ENCODE data around the gene TBL1Y. TPM values are rescaled to one million over a fixed set of nuclear protein-coding genes. Genes with fewer than 3 reads are reported as not detected.

TBL1Y gene
- total and polyA plus RNA-seq, 2 experiments from 2014 or later: 2.6 to 5.8 TPM

GRCh38 chrY:6964732-6965131, 54.2 kb downstream of the TBL1Y start:
- TF ChIP-seq JUNB (IDR thresholded peaks at IDR 0.05; ENCODE audit: unreplicated experiment) (no peak), CTCF (conservative IDR thresholded peaks at IDR 0.05; ENCODE audit: low read depth in 2 of 2) (peak; percentile 37 to 74), ZNF331 (CRISPR knock-in tag; IDR thresholded peaks at IDR 0.05; ENCODE audit: low read depth) (no peak), POLR2AphosphoS5 (IDR thresholded peaks at IDR 0.05; ENCODE audit: low read depth) (no peak), ETS1 (IDR thresholded peaks at IDR 0.05) (no peak), EZH2 (IDR thresholded peaks at IDR 0.05; ENCODE audit: low read depth, unreplicated experiment) (no peak), EZH2phosphoT487 (IDR thresholded peaks at IDR 0.05; ENCODE audit: unreplicated experiment) (no peak)
- no peak overlapping the region for H2AFZ ChIP-seq
- no peaks in the 10 kb centered on the region for H3K27me3 Mint-ChIP-seq (ENCODE audit: insufficient read depth, low read depth, poor library complexity)
- H3K4me1 Mint-ChIP-seq: peaks cover 34% of the 10 kb centered on the region
- H4K20me1 ChIP-seq (replicated peaks; ENCODE audit: insufficient read depth): no peaks in the 10 kb centered on the region
- no peaks in the 10 kb centered on the region for H3K27me3 ChIP-seq (ENCODE audit: insufficient read depth)
- H3K9me3 Mint-ChIP-seq: no peaks in the 10 kb centered on the region
- no peak overlapping the region for H3K4me2 ChIP-seq
- no peak overlapping the region for H3K4me3 ChIP-seq
- no peaks in the 10 kb centered on the region for H3K36me3 Mint-ChIP-seq (ENCODE audit: low read depth)
- no peak overlapping the region for H3K27ac ChIP-seq (ENCODE audit: low read depth)
- DNase-seq (ENCODE audit: low spot score) (peak; percentile 76), ATAC-seq (peak; percentile 79)
- H3K9me2 ChIP-seq (ENCODE audit: insufficient read depth): no peaks in the 10 kb centered on the region
- H3F3A ChIP-seq (replicated peaks; ENCODE audit: low read depth): no peaks in the 10 kb centered on the region
- peaks cover 14% of the 10 kb centered on the region for H3K4me1 ChIP-seq (ENCODE audit: insufficient read depth)
- H3K79me2 ChIP-seq (replicated peaks; ENCODE audit: insufficient read depth): no peaks in the 10 kb centered on the region; the same call in 1 of the 2 replicates
- no peak overlapping the region for H3K4me3 Mint-ChIP-seq
- H3K36me3 ChIP-seq (ENCODE audit: insufficient read depth): no peaks in the 10 kb centered on the region
- H3K27ac Mint-ChIP-seq: no peak overlapping the region

GRCh38 chrY:6966521-6966920, 56.0 kb downstream of the TBL1Y start:
- Histone ChIP-seq H3K4me1 (ENCODE audit: insufficient read depth) (peaks cover 14% of the 10 kb centered on the region), H3K27me3 (ENCODE audit: insufficient read depth) (no peaks in the 10 kb centered on the region), H3K79me2 (replicated peaks; ENCODE audit: insufficient read depth) (no peaks in the 10 kb centered on the region; the same call in 1 of the 2 replicates), H3K4me3 (no peak overlapping the region), H3K27ac (ENCODE audit: low read depth) (no peak overlapping the region), H3F3A (replicated peaks; ENCODE audit: low read depth) (no peaks in the 10 kb centered on the region), H3K9me2 (ENCODE audit: insufficient read depth) (no peaks in the 10 kb centered on the region), H3K4me2 (no peak overlapping the region), H2AFZ (no peak overlapping the region), H3K36me3 (ENCODE audit: insufficient read depth) (no peaks in the 10 kb centered on the region), H4K20me1 (replicated peaks; ENCODE audit: insufficient read depth) (no peaks in the 10 kb centered on the region)
- Mint-ChIP-seq H3K9me3 (no peaks in the 10 kb centered on the region), H3K27me3 (ENCODE audit: insufficient read depth, low read depth, poor library complexity) (no peaks in the 10 kb centered on the region), H3K4me3 (no peak overlapping the region), H3K27ac (no peak overlapping the region), H3K4me1 (peaks cover 34% of the 10 kb centered on the region), H3K36me3 (ENCODE audit: low read depth) (no peaks in the 10 kb centered on the region)
- ATAC-seq (peak; percentile 34), DNase-seq (ENCODE audit: low spot score) (no peak)
- TF ChIP-seq ZNF462 (CRISPR knock-in tag; IDR thresholded peaks at IDR 0.05) (no peak), CREB1 (CRISPR knock-in tag; IDR thresholded peaks at IDR 0.05; ENCODE audit: low read depth) (no peak), ZNF331 (CRISPR knock-in tag; IDR thresholded peaks at IDR 0.05; ENCODE audit: low read depth) (no peak), CTCF (conservative IDR thresholded peaks at IDR 0.05; ENCODE audit: low read depth in 2 of 2) (no peak), ETS1 (IDR thresholded peaks at IDR 0.05) (no peak)

Measured in GM23338 (cell line).